Heart left ventricle (tissue), 16 donors: Measurements from ENCODE around the gene ACTR5. TPM values are rescaled to one million over a fixed set of nuclear protein-coding genes. Genes with fewer than 3 reads are reported as not detected.
"Not testable (repeated sequence)": the region's sequence is repeated elsewhere in the genome, so short reads cannot be mapped to it uniquely, and the experiment has no call there.

Experiments
- ATAC-seq, 4 donors: fragments of 200-7000 bp; cut with Tn5 transposase; one replicate each; pipeline ENCODE4 v1.9.1; 2020 to 2022; ENCODE audit warnings: moderate library complexity in 4 of 4, mild to moderate bottlenecking in 3 of 4, moderate number of reproducible peaks in 1 of 4
- DNase-seq, 5 donors: peaks; one replicate each; pipeline ENCODE4 v3.0.0-alpha.2; 2020
- H3K27ac ChIP-seq, 12 donors: fragments of 200-600 bp; sonication (generic) in 4 of 12; one replicate each; pipeline versions ENCODE4 v1.5.0 to v1.8.0; 2016 to 2022; ENCODE audit warnings: mild to moderate bottlenecking in 2 of 12
- H3K27me3 ChIP-seq, 9 donors: fragments of 200-600 bp; sonication (generic) in 2 of 9; one replicate each; pipeline versions ENCODE4 v1.5.1 to v1.8.0; 2016 to 2022; ENCODE audit warnings: mild to moderate bottlenecking in 3 of 9
- H3K36me3 ChIP-seq, 9 donors: fragments of 200-600 bp; sonication (generic) in 2 of 9; one replicate each; pipeline versions ENCODE4 v1.5.0 to v1.8.0; 2018 to 2022; ENCODE audit warnings: mild to moderate bottlenecking in 2 of 9
- H3K4me1 ChIP-seq, 12 donors: fragments of 200-600 bp; sonication (generic) in 4 of 12; one replicate each; pipeline versions ENCODE4 v1.5.0 to v1.8.0; 2016 to 2022; ENCODE audit warnings: mild to moderate bottlenecking in 3 of 12
- H3K4me3 ChIP-seq, 12 donors: fragments of 200-600 bp; sonication (generic) in 4 of 12; one replicate each; pipeline versions ENCODE4 v1.5.0 to v1.8.0; 2017 to 2022; ENCODE audit warnings: mild to moderate bottlenecking in 9 of 12, moderate library complexity in 4 of 12
- H3K9me3 ChIP-seq, 12 donors: fragments of 200-600 bp; sonication (generic) in 4 of 12; one replicate each; pipeline versions ENCODE4 v1.5.0 to v1.8.0; 2016 to 2022; ENCODE audit warnings: mild to moderate bottlenecking in 1 of 12
- POLR2A ChIP-seq, 2 donors: fragments of 450-650 bp; IDR thresholded peaks; one replicate each; pipeline ENCODE4 v1.6.1; 2017; ENCODE audit warnings: antibody characterized with exemption in 2 of 2, mild to moderate bottlenecking in 2 of 2, moderate library complexity in 2 of 2
- WGBS, 4 donors: extraction: QIAGEN DNeasy Blood & Tissue Kit in 2 of 4; methylation state at CpG; one replicate each; pipeline versions ENCODE4 v1.1.5 to v1.1.7; 2013 to 2018; 5-methylcytosine and 5-hydroxymethylcytosine counted together
- intact Hi-C, 10 donors: fragments of 100-400 bp; cut with DNase I; formaldehyde crosslinking; loops; one replicate each; pipeline versions ENCODE4 v1.11.1 to v1.14.2; 2022
- polyA plus RNA-seq, 2 donors: library from polyadenylated mRNA; stranded (reverse); fragments of 200-250 nt; gene quantifications; one replicate each; pipeline ENCODE4 v1.2.3, GENCODE V29; 2013
- total RNA-seq, 9 donors: library from RNA; depleted of rRNA in 2 of 9; stranded (reverse); fragments of >200 nt in 2 of 9; fragmentation: NEBNext Ultra II Directional in 3 of 9; extraction: Animal tissue kit (Norgen Biotek cat#: 25700) in 3 of 9; gene quantifications; one replicate each; pipeline versions ENCODE4 v1.1.0 to v1.2.4, GENCODE V29; 2016 to 2023
- TF ChIP-seq, protein P1 (sequence below), 12 donors: fragments of 200-600 bp; sonication (generic) in 4 of 12; IDR thresholded peaks; one replicate each; pipeline versions ENCODE4 v1.5.0 to v1.8.0; 2018 to 2022; ENCODE audit warnings: antibody characterized with exemption in 12 of 12, mild to moderate bottlenecking in 5 of 12
- donor health status: ischemic (EF 13 %, LVEDD 7.1; RV severe dilation, severe dysfunction).
- donor health status: healthy with polysubstance abuse.
- donor health status: DM: no; HTN: yes; CAD: no.
- donor health status: DM: no; HTN: no; CAD: no.
- donor health status: ischemic (EF 25% LVEDD 6.9; RV normal size, moderate dysfunction).
- donor health status: ischemic (EF 25% LVEDD 5.7; RV mildly dilated, moderate dysfunction).
- donor health status: healthy.
- donor health status: DM: yes; HTN: yes; CAD: no.
- donor health status: ischemic (EF 35%, LVEDD 5.7; RV mildly dilated, moderate dysfunction).
- donor health status: nonischemic (EF 11% LVEDD 7.7; RV severe dilation, severe dysfunction).
- donor health status: DM: yes; HTN: yes; CAD: no.
- donor health status: PGD.
- donor health status: ischemic (EF 29% LVEDD 5.4; RV normal size, mild dysfunction).
- donor health status: nonischemic (EF 23%, LVEDD 6.1; RV moderate dilation, normal function).

Gene ACTR5
- total and polyA plus RNA-seq, 11 donors, result 2.3 to 6.4 (median 3.5) TPM

DNA sequence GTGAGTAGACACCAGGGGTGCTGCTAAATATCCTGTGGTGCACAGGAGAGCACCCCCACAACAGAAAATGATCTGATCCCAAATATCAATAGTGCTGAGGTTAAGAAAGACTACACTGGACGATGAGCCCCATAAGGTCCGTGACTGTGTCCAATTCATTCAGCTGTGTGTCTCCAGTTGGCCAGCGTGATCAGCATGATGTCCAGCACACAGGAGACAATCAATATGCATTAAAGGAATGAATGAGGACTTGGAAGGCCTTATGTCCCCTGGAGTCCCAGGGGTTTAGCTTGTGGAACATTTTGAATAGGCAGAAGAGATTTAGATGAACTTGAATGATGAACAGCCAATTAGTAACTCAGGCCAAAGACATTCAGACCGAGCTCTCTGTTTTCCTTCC lies 63.5 kb downstream of the ACTR5 start:
- H3K4me1 ChIP-seq, result peaks cover 0 to 62% (median 35%) of the 10 kb centered on the region in 12 donors
- ATAC-seq (no peak), DNase-seq (no peak)
- intact Hi-C loops, result loop anchor here in 2 of 10 donors (5.0 kb wide), 2 partner anchors 66 to 81 kb away; no protein-coding TSS in a partner anchor
- WGBS, 4 donors, result 58 to 61% (median 59%) methylated on average over 4 of the region's 4 CpGs
- peaks cover 0 to 8% (median 0%) of the 10 kb centered on the region in 9 donors for H3K36me3 ChIP-seq
- peaks cover under 1 to 21% (median 7%) of the 10 kb centered on the region in 9 donors for H3K27me3 ChIP-seq
- H3K4me3 ChIP-seq, result no peak overlapping the region
- peak overlapping the region in 8 of 12 donors; percentile 12 to 62 (median 35) for H3K27ac ChIP-seq
- TF ChIP-seq, protein P1, sequence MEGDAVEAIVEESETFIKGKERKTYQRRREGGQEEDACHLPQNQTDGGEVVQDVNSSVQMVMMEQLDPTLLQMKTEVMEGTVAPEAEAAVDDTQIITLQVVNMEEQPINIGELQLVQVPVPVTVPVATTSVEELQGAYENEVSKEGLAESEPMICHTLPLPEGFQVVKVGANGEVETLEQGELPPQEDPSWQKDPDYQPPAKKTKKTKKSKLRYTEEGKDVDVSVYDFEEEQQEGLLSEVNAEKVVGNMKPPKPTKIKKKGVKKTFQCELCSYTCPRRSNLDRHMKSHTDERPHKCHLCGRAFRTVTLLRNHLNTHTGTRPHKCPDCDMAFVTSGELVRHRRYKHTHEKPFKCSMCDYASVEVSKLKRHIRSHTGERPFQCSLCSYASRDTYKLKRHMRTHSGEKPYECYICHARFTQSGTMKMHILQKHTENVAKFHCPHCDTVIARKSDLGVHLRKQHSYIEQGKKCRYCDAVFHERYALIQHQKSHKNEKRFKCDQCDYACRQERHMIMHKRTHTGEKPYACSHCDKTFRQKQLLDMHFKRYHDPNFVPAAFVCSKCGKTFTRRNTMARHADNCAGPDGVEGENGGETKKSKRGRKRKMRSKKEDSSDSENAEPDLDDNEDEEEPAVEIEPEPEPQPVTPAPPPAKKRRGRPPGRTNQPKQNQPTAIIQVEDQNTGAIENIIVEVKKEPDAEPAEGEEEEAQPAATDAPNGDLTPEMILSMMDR (IDR thresholded peaks at IDR 0.05), result no peak
- no peak for TF ChIP-seq POLR2A (IDR thresholded peaks at IDR 0.05)
- no peaks in the 10 kb centered on the region for H3K9me3 ChIP-seq

GRCh38 chr20:38812182-38812581 lies 63.9 kb downstream of the ACTR5 start:
- H3K27ac ChIP-seq, result peak overlapping the region in 8 of 12 donors; percentile 12 to 62 (median 48)
- TF ChIP-seq, protein P1 (IDR thresholded peaks at IDR 0.05), result no peak
- TF ChIP-seq POLR2A (IDR thresholded peaks at IDR 0.05), result no peak
- intact Hi-C loops, result loop anchor here in 2 of 10 donors (5.0 kb wide), 2 partner anchors 65 to 80 kb away; no protein-coding TSS in a partner anchor
- 27 to 47% (median 40%) methylated on average over 5 of the region's 5 CpGs for WGBS, 4 donors
- H3K9me3 ChIP-seq, result no peaks in the 10 kb centered on the region
- H3K27me3 ChIP-seq, result peaks cover 0 to 17% (median 3%) of the 10 kb centered on the region in 9 donors
- H3K36me3 ChIP-seq, result peaks cover 0 to 8% (median 0%) of the 10 kb centered on the region in 9 donors
- ATAC-seq (peak; percentile 46 to 79 (median 52)), DNase-seq (no peak)
- H3K4me1 ChIP-seq, result peaks cover 0 to 62% (median 33%) of the 10 kb centered on the region in 12 donors
- no peak overlapping the region for H3K4me3 ChIP-seq

GRCh38 chr20:38812709-38813573 lies 64.7 kb downstream of the ACTR5 start:
- Histone ChIP-seq H3K9me3 (no peaks in the 10 kb centered on the region), H3K4me1 (peaks cover 0 to 54% (median 25%) of the 10 kb centered on the region in 12 donors), H3K27me3 (peaks cover 0 to 9% (median 0%) of the 10 kb centered on the region in 9 donors), H3K36me3 (peaks cover 0 to 8% (median 0%) of the 10 kb centered on the region in 9 donors), H3K27ac (peak overlapping the region in 8 of 12 donors; percentile 19 to 66 (median 45)), H3K4me3 (no peak overlapping the region)
- intact Hi-C loops, result loop anchor here in 2 of 10 donors (5.0 kb wide), 2 partner anchors 64 to 79 kb away; no protein-coding TSS in a partner anchor
- no peak for TF ChIP-seq POLR2A (IDR thresholded peaks at IDR 0.05)
- TF ChIP-seq, protein P1 (IDR thresholded peaks at IDR 0.05), result no peak
- no peak for ATAC-seq
- 77 to 88% (median 80%) methylated on average over 3 to 4 of the region's 4 CpGs for WGBS, 4 donors
- DNase-seq, result no peak

GRCh38 chr20:38813574-38813962 lies 65.3 kb downstream of the ACTR5 start:
- ATAC-seq, result not testable (repeated sequence)
- intact Hi-C loops, result loop anchor here in 2 of 10 donors (5.0 kb wide), 2 partner anchors 64 to 79 kb away; no protein-coding TSS in a partner anchor
- peaks cover 0 to 48% (median 22%) of the 10 kb centered on the region in 12 donors for H3K4me1 ChIP-seq

More at GRCh38 chr20:38813574-38813962, 65.3 kb downstream of the ACTR5 start:
- not testable (repeated sequence) for H3K9me3 ChIP-seq, H3K36me3 ChIP-seq, H3K4me3 ChIP-seq, DNase-seq, H3K27ac ChIP-seq, H3K27me3 ChIP-seq
- WGBS, 4 donors, result 90 to 96% (median 92%) methylated on average over 6 of the region's 6 CpGs
